NCI-H748 treated with DMSO at 0.1 percent for 48 hours (cell line): ENCODE measurements around the gene DRAXIN.

ENCODE experiments used
- DNase-seq: peaks from one replicate; lab custom pipeline; 2025; lab: John Stamatoyannopoulos, UW

The DRAXIN gene

GRCh38 chr1:11764115-11764514, 72.6 kb downstream of the DRAXIN start:
- no peak for DNase-seq

- no peak for DNase-seq
These were observed 73.0 kb downstream of the DRAXIN start for GRCh38 chr1:11764519-11764918.

GRCh38 chr1:11765661-11766428, 74.3 kb downstream of the DRAXIN start:
- DNase-seq, result no peak

GRCh38 chr1:11766429-11766776, 74.9 kb downstream of the DRAXIN start:
- DNase-seq, result no peak

- DNase-seq, result no peak
These were observed 76.6 kb downstream of the DRAXIN start for GRCh38 chr1:11767922-11768704.

- no peak for DNase-seq
These were observed 77.3 kb downstream of the DRAXIN start for GRCh38 chr1:11768821-11769220.

- DNase-seq, result no peak
These were observed 77.8 kb downstream of the DRAXIN start for GRCh38 chr1:11769274-11769673.

- no peak for DNase-seq
These were observed 78.5 kb downstream of the DRAXIN start for GRCh38 chr1:11770011-11770410.

GRCh38 chr1:11771481-11772043, 80.1 kb downstream of the DRAXIN start:
- no peak for DNase-seq

GRCh38 chr1:11772458-11772857, 80.9 kb downstream of the DRAXIN start:
- DNase-seq, result no peak

- no peak for DNase-seq
These were observed 83.2 kb downstream of the DRAXIN start for GRCh38 chr1:11774753-11775152.
